Neural progenitor cell (in vitro differentiated cells): Measurements from ENCODE around the gene SIAH3. TPM values are rescaled to one million over a fixed set of nuclear protein-coding genes. Genes with fewer than 3 reads are reported as not detected.

ENCODE experiments used
- DNase-seq: peaks from one replicate; pipeline ENCODE4 v3.0.0-alpha.2; 2016; ENCODE audit warnings: low spot score
- H2AFZ ChIP-seq: fragments of 200-600 bp; sonication (generic); replicated peaks from 2 replicates; pipeline ENCODE4 v1.6.1; 2016; ENCODE audit warnings: antibody characterized with exemption
- H3F3A ChIP-seq: fragments of 200-600 bp; sonication (generic); 2 replicates; pipeline ENCODE4 v1.6.1; 2016; ENCODE audit warnings: antibody characterized with exemption, low read depth
- H3K27ac ChIP-seq: fragments of 200-600 bp; sonication (generic); 2 replicates; pipeline ENCODE4 v1.5.1; 2016; ENCODE audit warnings: mild to moderate bottlenecking
- H3K27me3 ChIP-seq: fragments of 200-600 bp; sonication (generic); 2 replicates; pipeline ENCODE4 v1.6.1; 2016; ENCODE audit warnings: mild to moderate bottlenecking, moderate library complexity
- H3K36me3 ChIP-seq: fragments of 200-600 bp; sonication (generic); 2 replicates; pipeline ENCODE4 v1.5.1; 2016
- H3K4me1 ChIP-seq: fragments of 200-600 bp; sonication (generic); 2 replicates; pipeline ENCODE4 v1.6.1; 2016; ENCODE audit warnings: mixed run types
- H3K4me2 ChIP-seq: fragments of 200-600 bp; sonication (generic); 2 replicates; pipeline ENCODE4 v1.6.1; 2016
- H3K4me3 ChIP-seq: fragments of 200-600 bp; sonication (generic); 2 replicates; pipeline ENCODE4 v1.5.1; 2016
- H3K79me2 ChIP-seq: fragments of 200-600 bp; sonication (generic); 2 replicates; pipeline ENCODE4 v1.6.1; 2016; ENCODE audit warnings: low read depth
- H3K9ac ChIP-seq: fragments of 200-600 bp; sonication (generic); 2 replicates; pipeline ENCODE4 v1.6.1; 2016
- H3K9me3 ChIP-seq: fragments of 200-600 bp; sonication (generic); 2 replicates; pipeline ENCODE4 v1.5.1; 2016; ENCODE audit warnings: low read depth
- H4K20me1 ChIP-seq: fragments of 200-600 bp; sonication (generic); 2 replicates; pipeline ENCODE4 v1.6.1; 2016; ENCODE audit warnings: low read depth
- H3K27ac Mint-ChIP-seq: 3 replicates; pipeline ENCODE4 v1.8.0; 2021; ENCODE audit warnings: mixed read lengths
- H3K27me3 Mint-ChIP-seq: 2 replicates; pipeline ENCODE4 v1.8.0; 2022; ENCODE audit warnings: low read depth, mild to moderate bottlenecking, inconsistent platforms, moderate library complexity, mixed read lengths; ENCODE audit not compliant: insufficient read depth
- H3K36me3 Mint-ChIP-seq: 3 replicates; pipeline ENCODE4 v1.8.0; 2021; ENCODE audit warnings: mixed read lengths
- H3K4me1 Mint-ChIP-seq: 3 replicates; pipeline ENCODE4 v1.8.0; 2021; ENCODE audit warnings: mixed read lengths
- H3K4me3 Mint-ChIP-seq: 3 replicates; pipeline ENCODE4 v1.8.0; 2021; ENCODE audit warnings: mild to moderate bottlenecking, moderate library complexity, mixed read lengths
- H3K9me3 Mint-ChIP-seq: 3 replicates; pipeline ENCODE4 v1.8.0; 2020; ENCODE audit warnings: mixed read lengths
- EZH2 ChIP-seq: fragments of 200-600 bp; sonication (generic); IDR thresholded peaks from 2 replicates; pipeline ENCODE4 v1.6.1; 2017; ENCODE audit warnings: antibody characterized with exemption, mild to moderate bottlenecking, moderate library complexity
- EZH2phosphoT487 ChIP-seq: fragments of 200-600 bp; sonication (generic); IDR thresholded peaks from 2 replicates; pipeline ENCODE4 v1.6.1; 2017; ENCODE audit warnings: antibody characterized with exemption
- total RNA-seq: library from RNA; depleted of rRNA; stranded (reverse); fragments of >200 nt; gene quantifications from 2 replicates; pipeline ENCODE4 v1.2.3, GENCODE V29; 2015; ENCODE audit warnings: low replicate concordance
- TF ChIP-seq, protein P1 (sequence below): fragments of 200-600 bp; sonication (generic); IDR thresholded peaks from 2 replicates; pipeline ENCODE4 v1.5.1; 2017; ENCODE audit warnings: antibody characterized with exemption, mild to moderate bottlenecking

SIAH3 gene
- total RNA-seq, 1 donor from 2014 or later = not detected

DNA sequence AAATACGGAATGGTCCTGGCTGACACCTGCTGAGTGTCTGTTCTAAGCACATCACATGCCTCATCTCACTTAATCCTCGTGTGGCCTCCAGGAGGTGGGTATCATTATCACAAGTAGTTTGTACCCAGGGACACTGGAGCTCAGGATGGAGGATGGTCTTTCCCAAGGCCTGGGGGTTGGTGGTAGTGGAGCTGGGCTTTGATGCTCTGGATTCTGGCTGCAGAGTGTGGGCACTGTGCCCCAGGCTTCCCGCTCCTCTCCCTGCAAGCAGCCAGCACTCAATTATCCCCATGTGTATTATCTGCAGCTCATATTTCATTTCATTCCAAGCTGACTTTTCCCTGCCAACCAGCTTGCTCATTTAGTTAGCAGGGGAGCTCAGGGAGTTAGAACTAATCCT, 52.1 kb downstream of the SIAH3 start:
- H3K4me2 ChIP-seq = peak overlapping the region; percentile 31
- no peaks in the 10 kb centered on the region for H3F3A ChIP-seq
- TF ChIP-seq EZH2phosphoT487 (peak; percentile 26), EZH2 (no peak)
- TF ChIP-seq, protein P1, sequence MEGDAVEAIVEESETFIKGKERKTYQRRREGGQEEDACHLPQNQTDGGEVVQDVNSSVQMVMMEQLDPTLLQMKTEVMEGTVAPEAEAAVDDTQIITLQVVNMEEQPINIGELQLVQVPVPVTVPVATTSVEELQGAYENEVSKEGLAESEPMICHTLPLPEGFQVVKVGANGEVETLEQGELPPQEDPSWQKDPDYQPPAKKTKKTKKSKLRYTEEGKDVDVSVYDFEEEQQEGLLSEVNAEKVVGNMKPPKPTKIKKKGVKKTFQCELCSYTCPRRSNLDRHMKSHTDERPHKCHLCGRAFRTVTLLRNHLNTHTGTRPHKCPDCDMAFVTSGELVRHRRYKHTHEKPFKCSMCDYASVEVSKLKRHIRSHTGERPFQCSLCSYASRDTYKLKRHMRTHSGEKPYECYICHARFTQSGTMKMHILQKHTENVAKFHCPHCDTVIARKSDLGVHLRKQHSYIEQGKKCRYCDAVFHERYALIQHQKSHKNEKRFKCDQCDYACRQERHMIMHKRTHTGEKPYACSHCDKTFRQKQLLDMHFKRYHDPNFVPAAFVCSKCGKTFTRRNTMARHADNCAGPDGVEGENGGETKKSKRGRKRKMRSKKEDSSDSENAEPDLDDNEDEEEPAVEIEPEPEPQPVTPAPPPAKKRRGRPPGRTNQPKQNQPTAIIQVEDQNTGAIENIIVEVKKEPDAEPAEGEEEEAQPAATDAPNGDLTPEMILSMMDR = no peak
- H4K20me1 ChIP-seq = no peaks in the 10 kb centered on the region
- no peaks in the 10 kb centered on the region for H3K27me3 Mint-ChIP-seq
- H3K27ac Mint-ChIP-seq = no peak overlapping the region
- H3K79me2 ChIP-seq = no peaks in the 10 kb centered on the region
- no peaks in the 10 kb centered on the region for H3K9me3 ChIP-seq
- peaks cover 39% of the 10 kb centered on the region for H3K4me1 Mint-ChIP-seq
- DNase-seq = peak; percentile 51
- no peak overlapping the region for H2AFZ ChIP-seq
- no peak overlapping the region for H3K4me3 Mint-ChIP-seq
- H3K4me1 ChIP-seq = peaks cover 21% of the 10 kb centered on the region
- no peaks in the 10 kb centered on the region for H3K36me3 Mint-ChIP-seq
- peaks cover 5% of the 10 kb centered on the region for H3K9me3 Mint-ChIP-seq
- no peaks in the 10 kb centered on the region for H3K27me3 ChIP-seq
- H3K9ac ChIP-seq = no peak overlapping the region
- H3K4me3 ChIP-seq = no peak overlapping the region
- H3K27ac ChIP-seq = no peak overlapping the region
- no peaks in the 10 kb centered on the region for H3K36me3 ChIP-seq

DNA sequence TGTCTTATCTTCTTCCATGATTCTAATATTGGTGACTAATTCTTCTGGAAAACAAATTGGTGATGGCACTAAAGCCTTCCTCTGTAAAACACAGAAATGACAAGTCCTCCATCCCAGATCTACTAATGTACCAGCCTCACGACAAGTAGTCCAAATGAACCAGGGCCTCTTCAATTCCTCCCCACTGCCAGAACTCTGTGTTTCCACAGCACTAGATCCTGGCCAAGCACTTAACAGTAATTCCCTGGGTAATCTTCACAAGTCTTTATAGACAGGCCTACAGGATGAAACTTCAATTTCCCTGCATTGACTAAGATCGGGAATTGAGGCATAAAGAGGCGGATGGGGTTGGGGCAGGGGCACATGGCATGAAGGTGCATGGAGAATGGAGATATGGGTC, 52.7 kb downstream of the SIAH3 start:
- peaks cover 21% of the 10 kb centered on the region for H3K4me1 ChIP-seq
- no peak for DNase-seq

DNA sequence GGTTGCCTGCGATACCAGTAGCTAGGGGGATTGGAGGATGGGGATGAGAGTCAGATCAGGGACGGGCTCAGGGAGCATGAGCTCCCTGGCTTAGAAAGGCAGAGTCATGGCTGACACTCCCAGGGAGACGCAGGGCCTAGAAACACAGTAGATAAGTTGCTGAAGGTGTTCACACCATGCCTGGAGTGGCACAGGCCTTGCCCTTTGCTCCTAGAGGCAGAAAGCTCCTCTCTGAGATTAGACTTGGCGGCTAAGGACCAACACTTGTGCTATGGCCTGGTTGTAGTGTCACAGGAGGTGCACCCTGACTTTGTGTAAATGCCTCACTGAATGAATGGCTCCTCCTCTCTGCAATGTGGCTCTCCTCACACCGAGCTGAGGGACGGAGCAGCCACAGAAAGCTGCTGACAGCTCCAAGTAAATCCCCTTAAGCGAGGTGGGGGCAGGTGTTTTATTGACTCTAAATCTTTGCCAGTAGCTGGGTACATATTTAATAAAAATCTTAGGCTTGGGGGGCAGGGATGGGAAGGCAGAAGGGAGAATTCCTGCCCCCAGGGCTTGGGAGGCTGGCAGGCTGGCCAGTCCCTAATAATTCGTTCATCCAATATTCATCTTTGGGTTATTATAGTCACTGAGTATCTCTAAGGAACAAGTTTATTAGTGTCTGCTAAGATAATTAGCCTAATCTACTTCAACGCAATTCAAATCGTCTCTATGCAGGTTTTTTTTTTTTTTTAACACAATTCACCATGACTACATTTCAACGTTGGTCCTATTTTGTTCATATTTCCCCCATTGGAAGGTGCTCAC, 54.9 kb downstream of the SIAH3 start:
- no peak for DNase-seq
- Histone ChIP-seq H3K9me3 (no peaks in the 10 kb centered on the region), H3K27me3 (no peaks in the 10 kb centered on the region), H3K4me3 (no peak overlapping the region), H2AFZ (peak overlapping the region; percentile 20), H4K20me1 (no peaks in the 10 kb centered on the region), H3K79me2 (no peaks in the 10 kb centered on the region), H3K4me1 (peaks cover 21% of the 10 kb centered on the region), H3K27ac (no peak overlapping the region), H3K9ac (no peak overlapping the region), H3K4me2 (no peak overlapping the region), H3F3A (no peaks in the 10 kb centered on the region), H3K36me3 (no peaks in the 10 kb centered on the region)
- Mint-ChIP-seq H3K9me3 (peaks cover 8% of the 10 kb centered on the region), H3K4me1 (peaks cover 39% of the 10 kb centered on the region), H3K4me3 (no peak overlapping the region), H3K27ac (no peak overlapping the region), H3K27me3 (peaks cover 2% of the 10 kb centered on the region), H3K36me3 (no peaks in the 10 kb centered on the region)
- TF ChIP-seq, protein P1 = no peak
- TF ChIP-seq EZH2 (no peak), EZH2phosphoT487 (no peak)

More for the DNA sequence above, 52.7 kb downstream of the SIAH3 start:
- H3K4me1 Mint-ChIP-seq = peaks cover 39% of the 10 kb centered on the region
- Histone ChIP-seq H4K20me1 (no peaks in the 10 kb centered on the region), H3K27ac (no peak overlapping the region), H2AFZ (no peak overlapping the region), H3K4me3 (no peak overlapping the region), H3K27me3 (no peaks in the 10 kb centered on the region), H3K79me2 (no peaks in the 10 kb centered on the region), H3F3A (no peaks in the 10 kb centered on the region), H3K9me3 (no peaks in the 10 kb centered on the region), H3K9ac (no peak overlapping the region), H3K4me2 (no peak overlapping the region), H3K36me3 (no peaks in the 10 kb centered on the region)
- H3K27me3 Mint-ChIP-seq = no peaks in the 10 kb centered on the region
- H3K36me3 Mint-ChIP-seq = no peaks in the 10 kb centered on the region
- H3K4me3 Mint-ChIP-seq = no peak overlapping the region
- no peak overlapping the region for H3K27ac Mint-ChIP-seq
- H3K9me3 Mint-ChIP-seq = peaks cover 8% of the 10 kb centered on the region
- no peak for TF ChIP-seq EZH2
- TF ChIP-seq EZH2phosphoT487 = no peak
- TF ChIP-seq, protein P1 = no peak
